ACC112 (cell line): ENCODE measurements around the gene PHOSPHO2.

Experiments
- H2AFZ ChIP-seq: fragments of 200-600 bp; sonication (generic); one replicate; pipeline ENCODE4 v1.6.0; 2017; ENCODE audit warnings: antibody characterized with exemption, low read length; ENCODE audit not compliant: unreplicated experiment
- H3K27ac ChIP-seq: fragments of 200-600 bp; sonication (generic); 2 replicates; pipeline ENCODE4 v1.5.1; 2014; ENCODE audit warnings: low read depth, mild to moderate bottlenecking, antibody characterized with exemption, low read length, moderate library complexity
- H3K27me3 ChIP-seq: fragments of 200-600 bp; sonication (generic); 2 replicates; pipeline ENCODE4 v1.6.1; 2014; ENCODE audit warnings: mild to moderate bottlenecking, antibody characterized with exemption, low read length, moderate library complexity, mixed read lengths; ENCODE audit not compliant: insufficient read depth
- H3K36me3 ChIP-seq: fragments of 200-600 bp; sonication (generic); 2 replicates; pipeline ENCODE4 v1.6.1; 2016; ENCODE audit warnings: mild to moderate bottlenecking, antibody characterized with exemption, low read length, moderate library complexity, mixed read lengths; ENCODE audit not compliant: insufficient read depth
- H3K4me1 ChIP-seq: fragments of 200-600 bp; sonication (generic); one replicate; pipeline ENCODE4 v1.6.1; 2016; ENCODE audit warnings: low read length, mixed read lengths; ENCODE audit not compliant: insufficient read depth, unreplicated experiment, control insufficient read depth
- H3K4me3 ChIP-seq: fragments of 200-600 bp; sonication (generic); 2 replicates; pipeline ENCODE4 v1.5.1; 2014; ENCODE audit warnings: mild to moderate bottlenecking, low read depth, low read length
- H3K79me2 ChIP-seq: fragments of 200-600 bp; sonication (generic); one replicate; pipeline ENCODE4 v1.6.0; 2016; ENCODE audit warnings: low read length; ENCODE audit not compliant: control insufficient read depth, unreplicated experiment, insufficient read depth

PHOSPHO2 gene

DNA sequence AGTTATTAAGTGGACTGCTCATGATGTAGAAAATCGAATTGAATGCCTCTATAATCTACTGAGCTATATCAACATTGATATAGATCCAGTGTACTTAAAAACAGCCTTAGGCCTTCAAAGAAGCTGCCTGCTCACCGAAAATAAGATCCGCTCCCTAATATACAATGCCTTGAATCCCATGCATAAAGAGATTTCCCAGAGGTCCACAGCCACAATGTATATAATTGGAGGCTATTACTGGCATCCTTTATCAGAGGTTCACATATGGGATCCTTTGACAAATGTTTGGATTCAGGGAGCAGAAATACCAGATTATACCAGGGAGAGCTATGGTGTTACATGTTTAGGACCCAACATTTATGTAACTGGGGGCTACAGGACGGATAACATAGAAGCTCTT is 41.4 kb downstream of the PHOSPHO2 start:
- no peaks in the 10 kb centered on the region for H3K36me3 ChIP-seq
- no peaks in the 10 kb centered on the region for H3K79me2 ChIP-seq
- H3K27ac ChIP-seq, result no peak overlapping the region
- no peak overlapping the region for H3K4me3 ChIP-seq
- no peaks in the 10 kb centered on the region for H3K4me1 ChIP-seq
- peaks cover 7% of the 10 kb centered on the region; the same call in 1 of the 2 replicates for H3K27me3 ChIP-seq
- H2AFZ ChIP-seq, result no peak overlapping the region

DNA sequence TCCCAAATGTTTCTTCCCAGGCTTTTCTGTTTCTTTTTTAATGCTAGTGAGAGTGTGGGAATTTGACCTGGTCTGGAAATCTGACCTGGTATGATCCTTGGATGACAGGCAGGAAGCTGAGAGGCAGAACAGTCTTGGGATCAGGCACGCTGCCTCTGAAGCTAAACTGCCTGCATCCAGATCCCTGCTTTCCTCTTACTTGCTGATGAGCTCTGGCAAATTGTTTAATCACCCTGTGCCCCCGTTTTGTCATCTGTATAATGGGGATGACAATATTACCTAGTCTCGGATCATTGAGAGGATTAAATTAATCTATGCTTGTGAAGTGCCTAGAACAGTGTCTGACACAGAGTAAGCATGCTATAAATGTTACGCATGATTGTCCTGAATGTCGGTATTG is 42.6 kb downstream of the PHOSPHO2 start:
- H3K79me2 ChIP-seq, result no peaks in the 10 kb centered on the region
- no peaks in the 10 kb centered on the region for H3K36me3 ChIP-seq
- no peak overlapping the region for H2AFZ ChIP-seq
- no peak overlapping the region for H3K27ac ChIP-seq
- no peaks in the 10 kb centered on the region for H3K4me1 ChIP-seq
- H3K4me3 ChIP-seq, result no peak overlapping the region
- H3K27me3 ChIP-seq, result peaks cover 7% of the 10 kb centered on the region; the same call in 1 of the 2 replicates

DNA sequence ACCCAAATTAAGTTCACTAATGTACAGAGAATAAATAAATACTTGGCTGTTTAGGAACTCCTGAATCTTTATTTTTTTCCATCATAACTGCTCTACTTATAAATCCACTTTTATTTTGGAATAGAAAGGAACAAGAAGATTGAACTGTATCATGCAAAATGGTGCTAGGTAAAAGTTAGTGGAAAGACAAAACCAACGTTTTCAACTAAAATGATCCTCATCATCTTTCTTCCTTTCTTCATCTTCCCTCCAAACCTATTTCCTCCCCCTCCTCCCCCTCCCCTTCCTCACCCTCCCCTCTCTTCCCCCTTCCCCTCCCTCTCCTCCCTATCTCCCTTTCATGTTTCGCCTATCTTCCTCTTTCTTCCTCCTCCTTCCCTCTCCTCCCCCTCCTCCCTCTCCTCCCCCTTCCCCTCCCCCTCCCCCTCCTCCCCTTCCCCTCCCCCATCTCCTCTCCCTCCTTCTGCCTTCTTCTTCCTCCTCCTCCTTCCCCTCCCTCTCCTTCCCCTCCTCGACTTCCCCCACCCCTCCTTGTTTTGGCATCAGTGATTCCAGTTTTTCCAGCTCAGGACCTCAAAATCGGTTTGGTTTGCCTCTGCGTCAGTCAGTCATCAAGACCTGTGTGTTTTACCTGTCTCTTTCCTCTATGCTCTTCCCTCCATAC is 44.4 kb downstream of the PHOSPHO2 start:
- Histone ChIP-seq H3K79me2 (no peaks in the 10 kb centered on the region), H3K36me3 (no peaks in the 10 kb centered on the region)

DNA sequence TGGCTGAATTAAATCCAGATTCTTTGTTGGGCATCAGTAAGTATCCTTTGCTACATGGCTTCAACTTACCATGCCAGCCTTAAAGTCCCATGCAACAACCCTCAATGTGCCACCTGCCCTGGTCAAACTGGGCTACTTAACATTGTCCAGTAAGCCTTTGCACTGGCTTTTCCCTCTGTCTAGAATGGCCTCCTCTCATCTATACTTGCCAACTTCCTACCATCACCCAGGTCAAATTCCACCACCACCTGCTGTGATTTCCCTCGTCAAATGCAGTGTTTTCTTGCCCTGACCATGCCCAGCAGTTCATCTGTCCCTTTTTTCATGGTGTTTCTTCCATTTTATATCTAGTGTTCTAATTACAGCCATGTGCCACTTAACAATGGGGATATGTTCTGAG is 45.1 kb downstream of the PHOSPHO2 start:
- H3K4me1 ChIP-seq, result no peaks in the 10 kb centered on the region
- no peaks in the 10 kb centered on the region for H3K79me2 ChIP-seq
- H2AFZ ChIP-seq, result no peak overlapping the region
- no peak overlapping the region for H3K4me3 ChIP-seq
- no peak overlapping the region for H3K27ac ChIP-seq
- H3K36me3 ChIP-seq, result no peaks in the 10 kb centered on the region
- H3K27me3 ChIP-seq, result no peaks in the 10 kb centered on the region

More for the DNA sequence above, 44.4 kb downstream of the PHOSPHO2 start:
- no peak overlapping the region for H3K4me3 ChIP-seq
- H2AFZ ChIP-seq, result no peak overlapping the region
- no peak overlapping the region for H3K27ac ChIP-seq
- no peaks in the 10 kb centered on the region for H3K4me1 ChIP-seq
- H3K27me3 ChIP-seq, result no peaks in the 10 kb centered on the region

DNA sequence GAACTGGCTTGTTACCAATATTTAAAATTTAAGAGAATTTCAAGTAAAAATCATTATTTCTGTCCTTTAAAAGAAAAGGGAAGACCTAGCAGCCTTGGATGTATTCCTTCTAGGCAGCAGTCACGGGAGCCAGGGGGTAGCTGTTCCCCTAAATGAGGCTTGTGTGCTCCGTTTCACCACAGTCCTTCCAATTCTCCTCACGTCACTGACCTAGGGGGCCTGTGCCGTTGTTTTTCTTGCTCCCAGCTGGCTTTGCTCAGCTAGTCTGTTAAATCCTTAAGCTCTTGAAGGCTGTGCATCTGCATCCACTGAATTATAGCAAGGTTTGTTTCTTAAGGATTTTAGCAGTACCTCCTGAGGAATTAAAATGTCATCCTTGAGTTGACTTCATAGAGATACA is 49.3 kb downstream of the PHOSPHO2 start:
- no peak overlapping the region for H3K4me3 ChIP-seq
- H3K36me3 ChIP-seq, result no peaks in the 10 kb centered on the region
- H3K79me2 ChIP-seq, result no peaks in the 10 kb centered on the region
- no peaks in the 10 kb centered on the region for H3K27me3 ChIP-seq
- H2AFZ ChIP-seq, result no peak overlapping the region
- H3K4me1 ChIP-seq, result no peaks in the 10 kb centered on the region
- no peak overlapping the region for H3K27ac ChIP-seq

DNA sequence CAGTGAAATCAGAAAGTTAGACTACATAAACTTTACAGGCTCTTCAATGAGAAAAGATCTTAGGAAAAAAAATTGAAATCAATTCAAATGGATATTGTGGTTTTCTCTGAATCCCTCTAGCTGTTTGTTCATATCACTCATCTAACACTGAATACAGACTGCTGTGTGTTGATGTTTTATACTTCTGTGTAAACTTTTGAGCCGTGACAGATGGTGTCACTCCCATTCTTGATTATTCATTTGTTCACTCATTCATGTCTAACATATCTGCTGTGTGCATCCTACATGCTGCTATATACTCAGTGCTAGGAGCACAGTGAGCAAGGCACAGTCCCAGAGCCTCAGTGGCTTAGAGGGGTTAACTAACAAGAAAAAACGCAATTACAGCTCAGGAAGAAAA is 52.0 kb downstream of the PHOSPHO2 start:
- Histone ChIP-seq H3K79me2 (no peaks in the 10 kb centered on the region), H3K4me1 (no peaks in the 10 kb centered on the region), H3K36me3 (no peaks in the 10 kb centered on the region), H3K4me3 (no peak overlapping the region), H3K27ac (no peak overlapping the region), H3K27me3 (no peaks in the 10 kb centered on the region), H2AFZ (no peak overlapping the region)

DNA sequence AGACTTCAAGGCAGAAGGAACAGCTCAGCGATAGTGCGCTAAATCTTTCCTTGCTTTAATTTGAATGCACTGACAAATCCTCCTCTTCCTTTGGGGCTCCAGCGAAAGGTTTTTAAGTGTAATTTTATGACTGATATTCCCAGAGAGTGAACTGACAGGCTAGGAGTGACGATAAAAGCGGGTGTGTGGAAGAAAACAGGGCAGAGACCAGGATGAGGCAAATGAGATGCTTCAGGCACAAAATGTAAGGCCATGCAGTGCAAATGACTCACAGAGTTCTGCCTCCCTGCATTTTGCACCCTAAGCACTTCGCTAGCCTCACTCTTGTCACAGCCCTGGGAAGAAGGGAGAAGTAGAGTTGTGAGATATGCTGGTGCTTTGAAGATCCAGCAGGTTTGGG is 54.0 kb downstream of the PHOSPHO2 start:
- no peaks in the 10 kb centered on the region for H3K27me3 ChIP-seq
- H3K36me3 ChIP-seq, result no peaks in the 10 kb centered on the region
- H3K4me3 ChIP-seq, result no peak overlapping the region
- H2AFZ ChIP-seq, result no peak overlapping the region
- no peaks in the 10 kb centered on the region for H3K4me1 ChIP-seq
- no peak overlapping the region for H3K27ac ChIP-seq
- H3K79me2 ChIP-seq, result no peaks in the 10 kb centered on the region
